OCI-LY7 (cell line): Measurements from ENCODE around the gene NLGN1. TPM values are rescaled to one million over a fixed set of nuclear protein-coding genes. Genes with fewer than 3 reads are reported as not detected.
"Not testable (repeated sequence)": the region's sequence is repeated elsewhere in the genome, so short reads cannot be mapped to it uniquely, and the experiment has no call there.

ENCODE experiments used
- Bru-seq: library from RNA; stranded (reverse); fragments of 400-500 nt; gene quantifications from one replicate; lab custom pipeline; 2021; lab: Mats Ljungman, UMichigan
- BruChase-seq, 2 experiments: library from RNA; stranded (reverse); fragments of 400-500 nt; gene quantifications; one replicate each; lab custom pipeline; 2021; lab: Mats Ljungman, UMichigan
- BruUV-seq: library from RNA; stranded (reverse); fragments of 400-500 nt; replicated peaks from 2 replicates; lab custom pipeline; 2021; lab: Mats Ljungman, UMichigan
- CTCF ChIA-PET: fragments of 300-600 bp; sonication (Branson Sonifier 250); formaldehyde crosslinking; loops from one replicate; lab custom pipeline; 2022; ENCODE audit warnings: antibody characterized with exemption; ENCODE audit not compliant: unreplicated experiment; lab: Charles Lee
- POLR2A ChIA-PET: fragments of 300-600 bp; sonication (Branson Sonifier 250); formaldehyde crosslinking; loops from one replicate; lab custom pipeline; 2022; ENCODE audit warnings: antibody characterized with exemption; lab: Charles Lee
- DNase-seq: peaks from one replicate; pipeline ENCODE4 v3.0.0-alpha.2; 2015; ENCODE audit warnings: low spot score
- H2AFZ ChIP-seq: fragments of 200-600 bp; sonication (generic), shearing (Covaris generic); 2 replicates; pipeline ENCODE4 v1.6.1; 2014; ENCODE audit warnings: mild to moderate bottlenecking, antibody characterized with exemption, low read length, moderate library complexity
- H3K27ac ChIP-seq: fragments of 200-600 bp; sonication (generic); 2 replicates; pipeline ENCODE4 v1.5.1; 2014; ENCODE audit warnings: mixed run types, low read depth, mild to moderate bottlenecking, moderate library complexity, low read length, inconsistent platforms; ENCODE audit not compliant: poor library complexity, severe bottlenecking
- H3K36me3 ChIP-seq: fragments of 200-600 bp; sonication (generic); 2 replicates; pipeline ENCODE4 v1.6.1; 2014; ENCODE audit warnings: mild to moderate bottlenecking, antibody characterized with exemption, low read length, moderate library complexity, mixed read lengths; ENCODE audit not compliant: insufficient read depth
- H3K4me1 ChIP-seq: fragments of 200-600 bp; sonication (generic); 2 replicates; pipeline ENCODE4 v1.5.1; 2014; ENCODE audit warnings: mild to moderate bottlenecking, low read length; ENCODE audit not compliant: insufficient read depth, poor library complexity, severe bottlenecking
- H3K4me2 ChIP-seq: fragments of 200-600 bp; sonication (generic); 2 replicates; pipeline ENCODE4 v1.6.1; 2014; ENCODE audit warnings: mild to moderate bottlenecking, low read length
- H3K4me3 ChIP-seq: fragments of 200-600 bp; sonication (generic); 2 replicates; pipeline ENCODE4 v1.5.1; 2014; ENCODE audit warnings: mild to moderate bottlenecking, low read depth, low read length; ENCODE audit not compliant: poor library complexity, severe bottlenecking
- H3K79me2 ChIP-seq: fragments of 200-600 bp; sonication (generic); 2 replicates; pipeline ENCODE4 v1.6.1; 2016; ENCODE audit warnings: low read depth, mild to moderate bottlenecking, low read length, moderate library complexity, mixed read lengths; ENCODE audit not compliant: insufficient read depth
- H3K9me2 ChIP-seq: fragments of 200-600 bp; sonication (generic); 2 replicates; pipeline ENCODE4 v1.6.1; 2016; ENCODE audit warnings: mild to moderate bottlenecking, low read length, mixed read lengths; ENCODE audit not compliant: insufficient read depth
- H3K9me3 ChIP-seq: fragments of 200-600 bp; sonication (generic); 2 replicates; pipeline ENCODE4 v1.6.1; 2014; ENCODE audit warnings: mild to moderate bottlenecking, mixed run types, low read length, mixed read lengths
- H4K20me1 ChIP-seq: fragments of 200-600 bp; sonication (generic); 2 replicates; pipeline ENCODE4 v1.6.1; 2014; ENCODE audit warnings: mild to moderate bottlenecking, antibody characterized with exemption, low read length, moderate library complexity, mixed read lengths; ENCODE audit not compliant: insufficient read depth
- CTCF ChIP-seq: fragments of 200-600 bp; sonication (generic); conservative IDR thresholded peaks from 2 replicates; pipeline ENCODE4 v1.5.1; 2014; ENCODE audit warnings: mild to moderate bottlenecking, antibody characterized with exemption, low read length, moderate library complexity, mixed read lengths
- EZH2phosphoT487 ChIP-seq: fragments of 200-600 bp; sonication (generic); IDR thresholded peaks from 2 replicates; pipeline ENCODE4 v1.6.1; 2018; ENCODE audit warnings: low read depth, borderline replicate concordance, mild to moderate bottlenecking, mixed run types, antibody characterized with exemption, low read length, moderate library complexity, mixed read lengths
- intact Hi-C: fragments of 100-400 bp; cut with micrococcal nuclease; formaldehyde crosslinking; loops from one replicate; pipeline ENCODE4 v1.10.0; 2022; ENCODE audit not compliant: unreplicated experiment
- long read RNA-seq: library from polyadenylated mRNA; stranded (forward); transcript quantifications from one replicate; pipeline ENCODE4 v2.0.0, GENCODE V29; 2022
- total RNA-seq, 2 experiments: library from RNA; depleted of rRNA in 1 of 2; stranded (reverse); fragments of >200 nt in 1 of 2; shearing (Covaris generic) in 1 of 2; gene quantifications; 2 replicates each; pipeline ENCODE4 v1.2.3, GENCODE V29; 2014 to 2022

NLGN1 gene
- total RNA-seq (2014; rRNA removed; shearing (Covaris generic)), result not detected in 2 replicates
- total RNA-seq (2022), result not detected in 2 replicates
- percentile 1 among the genes with signal in this experiment for Bru-seq, nascent RNA
- BruChase-seq, experiment 1, labeled RNA remaining after a 6-hour chase, result percentile 0 among the genes with signal in this experiment
- BruChase-seq, experiment 2, labeled RNA remaining after a 2-hour chase, result percentile 2 among the genes with signal in this experiment
- long read RNA-seq, result 0 reads

- no peaks in the 10 kb centered on the region for H3K9me3 ChIP-seq
- no peaks in the 10 kb centered on the region for H3K36me3 ChIP-seq
- no peak within 1 kb of the TSS for H3K4me2 ChIP-seq
- no peak within 1 kb of the TSS for H2AFZ ChIP-seq
- CTCF ChIA-PET, result no interaction called here
- H3K79me2 ChIP-seq, result no peaks in the 10 kb centered on the region
- no peaks in the 10 kb centered on the region for H4K20me1 ChIP-seq
- H3K9me2 ChIP-seq, result no peaks in the 10 kb centered on the region
- TF ChIP-seq CTCF, result no peak
- no peak for TF ChIP-seq EZH2phosphoT487
- intact Hi-C loops, result no loop called here
- POLR2A ChIA-PET, result no interaction called here
- no peaks in the 10 kb centered on the region for H3K4me1 ChIP-seq
- no peak within 1 kb of the TSS for H3K4me3 ChIP-seq
- no TSS peak for BruUV-seq
- no peak within 1 kb of the TSS for H3K27ac ChIP-seq
- DNase-seq, result no peak
Measured at GRCh38 chr3:173397161-173398110, at the start of gene NLGN1. TSS of gene NLGN1 (plus strand) at chr3:173397744.

GRCh38 chr3:173351886-173352285, 45.7 kb upstream of the NLGN1 start:
- no peak for DNase-seq
- TF ChIP-seq CTCF (no peak), EZH2phosphoT487 (no peak)
- H3K4me2 ChIP-seq, result no peak overlapping the region
- H3K4me3 ChIP-seq, result no peak overlapping the region
- no peaks in the 10 kb centered on the region for H3K4me1 ChIP-seq
- no peaks in the 10 kb centered on the region for H4K20me1 ChIP-seq
- ChIA-PET POLR2A (interaction anchor here (0.6 kb wide), 2 partner anchors 9 to 29 kb away, joined by 3 to 4 read pairs; no protein-coding TSS in a partner anchor), CTCF (no interaction called here)
- no peaks in the 10 kb centered on the region for H3K9me2 ChIP-seq
- H3K36me3 ChIP-seq, result no peaks in the 10 kb centered on the region
- no peaks in the 10 kb centered on the region for H3K9me3 ChIP-seq
- no peak overlapping the region for H3K27ac ChIP-seq
- H3K79me2 ChIP-seq, result no peaks in the 10 kb centered on the region
- H2AFZ ChIP-seq, result no peak overlapping the region
- intact Hi-C loops, result no loop called here
- BruUV-seq, result no TSS peak

DNA sequence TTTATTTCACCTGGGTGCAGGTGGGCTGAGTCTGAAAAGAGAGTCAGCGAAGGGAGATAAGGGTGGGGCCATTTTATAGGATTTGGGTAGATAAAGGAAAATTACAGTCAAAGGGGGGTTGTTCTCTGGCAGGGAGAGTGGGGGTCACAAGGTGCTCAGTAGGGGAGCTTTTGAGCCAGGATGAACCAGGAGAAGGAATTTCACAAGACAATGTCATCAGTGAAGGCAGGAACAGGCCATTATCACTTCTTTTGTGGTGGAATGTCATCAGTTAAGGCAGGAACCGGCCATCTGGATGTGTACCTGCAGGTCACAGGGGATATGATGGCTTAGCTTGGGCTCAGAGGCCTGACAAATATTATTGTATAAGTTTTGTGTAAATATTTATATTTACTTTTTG, 44.4 kb upstream of the NLGN1 start:
- H3K4me3 ChIP-seq, intact Hi-C loops, H3K9me3 ChIP-seq, CTCF ChIA-PET, H3K4me1 ChIP-seq, DNase-seq, H3K27ac ChIP-seq, H2AFZ ChIP-seq, H3K79me2 ChIP-seq, H3K9me2 ChIP-seq, BruUV-seq, POLR2A ChIA-PET, H4K20me1 ChIP-seq, H3K36me3 ChIP-seq, H3K4me2 ChIP-seq: not testable (repeated sequence)
